HT-29 (cell line): Measurements from ENCODE around the gene EFCC1. TPM values are rescaled to one million over a fixed set of nuclear protein-coding genes. Genes with fewer than 3 reads are reported as not detected.

ENCODE experiments used
- DNase-seq: peaks from one replicate; pipeline ENCODE4 v3.0.0-alpha.2; 2015; ENCODE audit warnings: low spot score
- total RNA-seq: library from RNA; depleted of rRNA; stranded (reverse); fragments of >200 nt; shearing (Covaris generic); gene quantifications from 2 replicates; pipeline ENCODE4 v1.2.3, GENCODE V29; 2014

Gene EFCC1
- total RNA-seq, 1 experiment from 2014 or later: 0.25 TPM

DNA sequence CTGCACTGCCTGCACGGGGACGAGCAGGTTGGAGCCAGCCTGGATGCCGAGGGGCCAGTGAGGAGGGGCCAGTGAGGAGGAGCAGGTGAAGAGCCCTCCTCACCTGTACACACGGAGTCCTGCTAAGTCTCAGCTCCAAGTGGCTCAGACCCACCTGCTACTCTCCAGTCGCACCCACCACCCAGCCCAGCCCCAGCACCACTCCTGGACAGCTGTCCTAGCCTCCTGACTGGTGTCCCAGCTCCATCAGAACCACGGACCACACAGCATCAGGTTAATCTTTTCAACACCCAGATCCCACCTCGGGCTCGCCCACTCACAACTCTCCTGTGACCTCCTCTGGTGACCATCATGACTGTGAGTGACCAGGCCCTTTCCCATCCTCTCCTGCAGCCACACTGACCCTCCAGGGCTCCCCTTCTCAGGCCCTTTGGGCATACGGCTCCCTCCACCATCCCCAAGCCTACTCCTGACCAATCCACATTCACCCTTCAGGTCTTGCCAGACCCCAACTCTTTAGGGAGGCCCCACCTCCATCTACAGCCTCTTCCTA is 13.8 kb downstream of the EFCC1 start:
- no peak for DNase-seq

- DNase-seq: no peak
These were observed 14.4 kb downstream of the EFCC1 start for GRCh38 chr3:129015388-129016105.

GRCh38 chr3:129016356-129016719 is 15.2 kb downstream of the EFCC1 start:
- peak; percentile 89 for DNase-seq

- no peak for DNase-seq
These were observed 15.8 kb downstream of the EFCC1 start for GRCh38 chr3:129016720-129017483.

GRCh38 chr3:129017484-129017899 is 16.4 kb downstream of the EFCC1 start:
- DNase-seq: no peak

- DNase-seq: no peak
These were observed 17.2 kb downstream of the EFCC1 start for GRCh38 chr3:129018271-129018670.

DNA sequence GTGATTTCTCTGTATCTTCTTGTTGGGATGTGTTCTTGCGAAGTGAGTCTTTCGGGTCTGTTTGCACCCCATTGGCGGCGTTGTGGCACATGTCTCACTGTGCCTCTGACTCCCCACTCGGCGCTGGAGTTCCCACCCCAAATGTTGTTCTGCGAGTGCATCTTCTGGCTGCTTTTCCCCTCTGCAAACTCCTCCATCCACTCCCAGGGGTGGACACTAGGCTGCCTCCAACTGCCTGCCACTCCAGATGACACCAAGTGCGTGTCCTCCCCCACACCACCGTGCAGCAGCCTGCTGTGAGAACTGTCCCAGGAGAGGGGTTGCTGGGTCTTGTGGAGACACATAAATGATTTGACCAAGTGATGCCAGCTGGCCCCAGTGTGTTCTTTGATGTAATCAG is 17.6 kb downstream of the EFCC1 start:
- DNase-seq: no peak

- no peak for DNase-seq
These were observed 18.2 kb downstream of the EFCC1 start for GRCh38 chr3:129019266-129019665.

GRCh38 chr3:129020691-129021090 is 19.6 kb downstream of the EFCC1 start:
- no peak for DNase-seq

DNA sequence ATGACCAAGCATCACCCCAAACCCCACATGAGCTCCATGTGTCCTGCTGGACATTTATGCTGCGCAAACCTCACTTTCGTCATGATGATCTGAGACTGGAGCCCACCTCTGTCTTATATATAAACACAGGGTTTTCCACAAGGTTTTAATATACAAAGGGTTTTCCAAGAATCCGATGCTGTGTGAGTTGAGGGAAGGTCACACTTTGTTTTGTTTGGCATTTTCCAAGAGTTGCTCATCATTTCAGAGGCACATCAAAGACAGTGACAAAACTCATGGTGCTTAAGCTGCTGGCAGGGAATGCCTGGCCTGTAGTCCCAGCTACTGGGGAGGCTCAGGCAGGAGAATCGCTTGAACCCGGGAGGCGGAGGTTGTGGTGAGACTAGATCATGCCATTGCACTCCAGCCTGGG is 20.0 kb downstream of the EFCC1 start:
- DNase-seq: no peak

DNA sequence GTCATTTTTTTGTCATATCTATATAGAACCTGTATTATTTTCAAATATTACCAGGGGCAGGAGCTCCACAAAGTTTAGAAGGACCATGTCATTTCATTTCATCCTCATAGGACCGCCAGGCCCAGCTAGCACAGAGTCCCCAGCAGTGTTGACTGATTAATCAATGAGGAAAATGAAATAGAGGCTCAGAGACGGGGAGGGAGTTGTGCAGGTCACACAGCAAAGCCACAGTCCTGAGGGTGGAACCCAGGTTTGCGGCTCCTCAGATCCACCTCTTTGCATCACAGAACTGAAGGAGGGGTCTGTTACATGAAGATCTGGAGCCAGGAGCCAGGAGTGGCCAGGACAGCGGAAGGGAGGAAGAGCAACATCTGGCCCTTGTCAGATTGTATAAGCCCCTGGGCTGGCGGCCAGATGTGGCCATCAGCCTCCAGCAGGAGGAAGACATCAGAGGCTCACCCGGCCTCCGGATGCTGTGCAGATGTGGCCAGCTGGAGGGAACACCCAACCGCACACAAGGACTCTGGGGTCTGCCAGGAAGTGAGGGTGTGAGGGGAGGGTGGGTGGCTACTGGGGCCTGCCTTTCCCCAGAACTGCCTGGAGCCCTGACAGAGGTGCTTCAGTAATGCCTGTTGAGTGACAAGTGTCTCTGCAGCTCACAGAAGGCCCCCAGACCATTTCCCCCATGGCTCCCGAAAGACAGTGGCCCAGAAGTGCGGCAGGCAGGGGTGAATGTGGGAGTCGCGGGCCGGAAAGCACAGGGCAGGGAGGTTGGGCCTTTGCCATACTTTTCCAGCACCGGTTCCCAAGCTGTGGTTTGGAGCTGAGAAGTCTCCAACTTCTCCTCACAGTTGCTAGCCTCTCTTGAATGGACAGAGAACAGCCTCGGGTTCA is 21.3 kb downstream of the EFCC1 start:
- DNase-seq: no peak

DNA sequence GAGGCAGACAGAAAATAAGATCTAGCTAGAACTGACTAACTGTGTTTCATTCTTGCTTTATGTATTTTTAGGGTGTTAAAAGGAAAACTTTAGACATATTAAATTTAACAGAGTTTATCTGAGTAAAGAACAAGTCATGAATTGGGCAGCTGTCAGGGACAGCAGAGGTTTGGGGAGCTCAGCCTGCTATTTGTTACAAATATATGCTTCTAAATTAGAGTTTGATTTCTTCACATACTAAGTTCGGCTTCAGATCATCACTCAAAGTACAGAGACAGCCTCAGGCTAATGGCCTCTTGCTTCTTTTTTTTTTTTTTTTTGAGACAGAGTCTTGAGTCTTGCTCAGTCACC is 21.9 kb downstream of the EFCC1 start:
- no peak for DNase-seq

DNA sequence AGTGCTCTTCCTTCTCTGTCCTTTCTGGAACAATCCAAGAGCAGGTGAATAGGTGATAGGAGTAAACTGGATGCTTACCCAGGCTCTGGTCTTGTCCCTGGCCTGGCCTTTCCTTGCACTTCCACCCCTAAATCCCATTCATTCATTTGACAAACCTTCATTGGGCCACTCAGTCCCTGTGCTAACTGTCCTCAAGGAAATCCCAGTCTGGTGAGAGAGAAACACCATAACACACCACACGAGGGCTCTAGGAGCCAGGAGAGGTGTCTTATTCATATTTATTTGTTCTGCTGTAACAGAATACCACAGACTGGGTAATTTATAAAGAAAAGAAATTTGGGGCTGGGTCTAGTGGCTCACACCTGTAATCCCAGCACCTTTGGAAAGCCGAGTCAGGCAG is 22.8 kb downstream of the EFCC1 start:
- peak; percentile 81 for DNase-seq

- no peak for DNase-seq
These were observed 24.0 kb downstream of the EFCC1 start for GRCh38 chr3:129025108-129025507.

GRCh38 chr3:129025691-129026435 is 24.8 kb downstream of the EFCC1 start:
- no peak for DNase-seq

DNA sequence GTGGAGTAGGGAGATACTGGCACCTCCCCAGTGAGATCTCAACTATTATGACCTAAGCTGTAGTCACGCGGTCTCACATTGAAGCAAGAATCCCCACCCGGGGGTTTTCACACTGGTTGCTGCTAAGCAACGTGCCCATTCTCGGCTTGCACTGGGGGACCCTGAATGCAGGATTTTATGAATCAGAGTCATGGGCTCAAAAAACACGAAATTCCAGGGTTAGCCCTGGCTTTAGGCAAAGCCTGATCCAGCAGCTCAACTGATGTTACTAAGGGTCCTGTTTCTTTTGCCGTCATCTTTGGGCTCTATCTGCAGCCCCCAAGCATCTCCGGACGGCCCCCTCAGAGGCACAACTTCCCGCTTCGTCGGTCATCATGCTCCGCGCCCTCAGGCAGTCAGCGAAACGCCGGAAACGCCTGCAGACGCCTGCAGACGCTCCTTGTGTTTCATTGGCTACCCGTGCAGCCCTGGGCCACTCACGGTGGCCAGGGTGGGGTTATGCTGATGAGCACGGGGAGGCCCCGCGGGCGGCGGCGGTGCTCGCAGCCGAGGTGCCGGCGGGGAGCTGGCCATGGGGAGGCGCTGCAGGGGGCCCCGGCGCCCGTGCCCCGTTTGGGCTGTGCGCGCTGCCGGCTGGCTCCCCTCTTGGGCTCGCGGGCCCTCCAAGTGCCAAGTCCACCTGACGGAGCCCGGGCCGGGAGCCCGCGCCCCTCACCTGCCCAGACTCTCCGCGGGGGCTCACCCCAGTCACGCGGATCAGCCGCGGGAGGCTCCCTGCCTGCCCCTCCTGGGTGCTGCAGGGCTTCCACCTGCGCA is 25.8 kb downstream of the EFCC1 start:
- peak; percentile 92 for DNase-seq

- no peak for DNase-seq
These were observed 26.4 kb downstream of the EFCC1 start for GRCh38 chr3:129027544-129027880.

DNA sequence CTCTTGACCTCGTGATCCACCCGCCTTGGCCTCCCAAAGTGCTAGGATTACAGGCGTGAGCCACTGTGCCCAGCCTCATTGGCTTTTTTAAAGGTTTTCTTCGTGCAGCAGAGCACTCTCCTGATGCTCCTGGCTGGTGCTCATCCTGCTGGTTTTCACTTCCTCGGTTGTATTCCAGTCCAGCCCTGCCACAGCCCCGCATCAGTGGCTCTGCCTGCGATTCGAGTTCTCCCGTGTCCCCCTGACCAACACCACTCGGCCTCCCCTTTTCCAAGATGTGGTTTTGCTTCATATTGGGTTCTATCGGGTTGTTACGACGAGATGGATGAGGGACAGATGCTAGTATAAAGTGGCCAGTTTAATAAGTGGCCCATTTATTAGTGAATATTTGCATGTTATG is 27.8 kb downstream of the EFCC1 start:
- no peak for DNase-seq

- DNase-seq: no peak
These were observed 29.5 kb downstream of the EFCC1 start for GRCh38 chr3:129030611-129031010.

- no peak for DNase-seq
These were observed 30.5 kb downstream of the EFCC1 start for GRCh38 chr3:129031476-129032215.
